Bronchus fibroblast of lung (primary cell): ENCODE measurements around the gene SCYGR6. TPM values are rescaled to one million over a fixed set of nuclear protein-coding genes. Genes with fewer than 3 reads are reported as not detected.

Source experiments
- total RNA-seq: library from RNA; depleted of rRNA; stranded (reverse); fragments of >200 nt; gene quantifications from 2 replicates; pipeline ENCODE4 v1.2.3, GENCODE V29; 2015

SCYGR6 gene, protein sequence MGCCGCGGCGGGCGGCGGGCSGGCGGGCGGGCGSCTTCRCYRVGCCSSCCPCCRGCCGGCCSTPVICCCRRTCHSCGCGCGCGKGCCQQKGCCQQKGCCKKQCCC
- not detected in 2 replicates for total RNA-seq

DNA sequence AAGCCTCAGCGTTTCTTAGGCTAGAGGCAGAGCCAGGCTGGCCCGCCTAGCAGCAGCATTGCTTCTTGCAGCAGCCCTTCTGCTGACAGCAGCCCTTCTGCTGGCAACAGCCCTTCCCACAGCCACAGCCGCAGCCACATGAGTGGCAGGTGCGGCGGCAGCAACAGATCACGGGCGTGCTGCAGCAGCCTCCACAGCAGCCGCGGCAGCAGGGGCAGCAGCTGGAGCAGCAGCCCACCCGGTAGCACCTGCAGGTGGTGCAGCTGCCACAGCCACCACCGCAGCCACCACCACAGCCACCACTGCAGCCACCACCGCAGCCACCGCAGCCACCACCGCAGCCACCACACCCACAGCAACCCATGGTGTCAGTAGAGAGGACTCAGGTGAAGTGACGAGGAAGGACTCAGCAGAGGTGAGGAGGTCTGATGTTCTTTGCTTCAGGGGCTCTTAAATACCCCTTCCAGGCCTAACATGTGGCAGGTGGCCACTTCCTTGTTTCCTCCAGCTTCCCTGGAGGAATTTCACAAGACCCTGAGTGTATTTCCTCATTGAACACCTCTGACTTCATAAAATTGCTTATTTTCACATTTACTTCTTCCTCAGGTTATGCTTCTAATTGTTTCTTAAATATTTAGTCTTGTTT, at the start of gene SCYGR6:
Gene SCYGR6, minus strand, starts transcription at position 364 of the 646 bp plus-strand sequence. Its CDS starts 0 bp downstream, at position 364.

DNA sequence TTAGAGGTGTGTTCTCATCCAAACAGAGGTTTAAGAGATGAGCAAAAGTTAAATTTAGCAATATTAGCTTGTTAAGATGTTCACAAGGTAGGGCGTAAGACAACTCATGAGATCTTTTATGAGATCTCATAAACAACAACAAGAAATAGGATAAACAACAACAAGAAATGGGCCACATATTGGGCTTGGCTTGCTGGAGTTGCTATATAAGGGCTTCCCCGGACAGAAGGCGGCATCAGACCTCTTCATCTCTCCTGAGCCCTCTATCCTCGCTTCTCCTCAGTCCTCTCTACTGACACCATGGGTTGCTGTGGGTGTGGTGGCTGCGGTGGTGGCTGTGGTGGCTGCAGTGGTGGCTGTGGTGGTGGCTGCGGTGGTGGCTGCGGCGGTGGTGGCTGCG, 21.0 kb upstream of the SCYGR6 start, which contains the start of gene SCYGR8:
Gene SCYGR8, plus strand, starts transcription at position 301 of the 400 bp plus-strand sequence. Its CDS starts 0 bp downstream, at position 301.

DNA sequence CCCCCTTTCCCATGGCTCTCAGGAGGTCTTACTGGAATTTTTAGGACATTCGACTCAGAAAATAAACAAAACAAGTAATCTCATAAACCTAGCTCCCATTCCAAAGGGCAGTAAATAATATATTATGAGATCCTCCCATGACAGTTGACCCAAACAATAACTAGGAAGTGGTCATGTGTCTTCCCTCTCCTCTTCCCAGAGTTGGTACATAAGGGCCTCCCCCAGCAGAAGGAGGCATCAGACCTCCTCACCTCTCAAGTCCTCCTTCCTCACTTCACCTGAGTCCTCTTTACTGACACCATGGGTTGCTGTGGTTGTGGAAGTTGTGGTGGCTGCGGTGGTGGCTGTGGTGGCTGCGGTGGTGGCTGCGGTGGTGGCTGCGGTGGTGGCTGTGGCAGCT, 3.5 kb upstream of the SCYGR6 start, which contains the start of gene SCYGR7:
Gene SCYGR7, plus strand, starts transcription at position 301 of the 400 bp plus-strand sequence. Its CDS starts 0 bp downstream, at position 301.

DNA sequence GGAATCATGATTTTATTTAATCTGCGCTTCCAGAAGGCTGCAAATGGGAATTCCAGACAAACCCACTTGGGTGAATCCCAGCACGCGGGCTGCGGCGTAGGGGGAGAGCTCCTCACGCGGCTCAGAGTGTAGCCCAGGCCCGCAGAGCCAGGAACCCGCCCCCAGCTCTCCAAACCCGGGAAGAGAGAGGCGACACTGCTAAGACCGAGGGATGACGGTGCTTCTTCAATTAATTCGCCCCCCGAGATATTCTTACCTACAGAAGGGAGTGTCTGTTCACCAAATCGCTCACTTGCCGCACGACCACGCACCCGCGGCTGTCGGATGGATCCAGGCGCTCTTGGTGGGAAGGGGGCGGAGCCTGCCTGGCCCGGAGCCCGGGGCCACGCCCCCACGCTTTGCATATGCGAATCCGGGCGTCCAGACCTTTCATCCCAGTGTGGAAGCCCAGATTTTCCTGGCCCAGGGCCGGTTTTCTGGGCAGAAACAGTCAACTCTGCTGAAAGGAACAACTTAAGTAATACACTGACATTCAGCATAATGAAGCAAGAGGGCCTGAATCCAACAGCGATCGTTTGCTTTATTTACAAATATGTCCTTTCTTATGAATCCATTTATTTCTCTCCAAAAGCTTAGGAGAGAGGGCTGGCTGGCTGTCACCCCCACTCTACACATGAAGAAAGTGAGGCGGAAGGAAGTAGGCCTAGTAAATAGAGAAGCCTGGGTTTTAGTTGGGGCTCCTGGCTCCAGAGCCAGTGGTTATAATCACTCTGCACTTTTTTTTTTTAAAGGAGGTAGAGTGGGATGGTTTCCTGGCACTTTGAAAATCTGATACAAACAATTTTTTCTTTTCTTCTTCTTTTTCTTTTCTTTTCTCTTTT, 6.6 kb downstream of the SCYGR6 start, which contains the start of gene SLC19A3:
Gene SLC19A3, minus strand, starts transcription at position 342 of the 881 bp plus-strand sequence. CDS start 15,710 bp downstream, outside the sequence.

Other genes with a start within 250 kb of the SCYGR6 start
- not detected in 2 replicates for gene SCYGR2, start 125.9 kb downstream of the SCYGR6 start, total RNA-seq
- gene SCYGR3, start 109.9 kb downstream of the SCYGR6 start, total RNA-seq: not detected in 2 replicates
- not detected in 2 replicates for gene SCYGR4, start 107.3 kb downstream of the SCYGR6 start, total RNA-seq
- gene SCYGR5, start 58.0 kb downstream of the SCYGR6 start, total RNA-seq: not detected in 2 replicates
- gene SLC19A3, start 6.7 kb downstream of the SCYGR6 start, total RNA-seq: 0.17 and 0.59 TPM in 2 replicates
- gene SCYGR7, start 3.6 kb upstream of the SCYGR6 start, total RNA-seq: not detected in 2 replicates
- not detected in 2 replicates for gene SCYGR8, start 21.1 kb upstream of the SCYGR6 start, total RNA-seq
- gene CCL20, start 89.1 kb upstream of the SCYGR6 start, total RNA-seq: 1.5 and 2.2 TPM in 2 replicates
- gene DAW1, start 146.9 kb upstream of the SCYGR6 start, total RNA-seq: 4.9 and 6.5 TPM in 2 replicates